ENCODE data around the gene ENOX2.

- TF ChIP-seq TARDBP (IDR thresholded peaks at IDR 0.05), result no peak
- no peak for TF ChIP-seq L3MBTL2 (conservative IDR thresholded peaks at IDR 0.05)
- TF ChIP-seq CTBP1 (IDR thresholded peaks at IDR 0.05; ENCODE audit: borderline replicate concordance), result no peak
- TF ChIP-seq FOXK2 (IDR thresholded peaks at IDR 0.05), result no peak
- no peak for TF ChIP-seq FOXM1 (IDR thresholded peaks at IDR 0.05; ENCODE audit: borderline replicate concordance)
- no peak for TF ChIP-seq HDGF (IDR thresholded peaks at IDR 0.05; ENCODE audit: borderline replicate concordance)
- TF ChIP-seq LEF1 (IDR thresholded peaks at IDR 0.05; ENCODE audit: borderline replicate concordance), result no peak
Observed at GRCh38 chrX:130669233-130669632, 233.8 kb downstream of the ENOX2 start.

Data from HEK293T (cell line).